Effector memory CD4-positive, alpha-beta T cell (primary cell): ENCODE results near the gene CD22.

Experiments used
- DNase-seq, 3 donors: peaks; one replicate each; pipeline ENCODE4 v3.0.0-alpha.2; 2020
- H3K27ac ChIP-seq: 2 replicates; pipeline ENCODE4 v1.7.0; 2013; ENCODE audit warnings: mild to moderate bottlenecking, low read length, moderate library complexity; ENCODE audit not compliant: insufficient read depth, poor library complexity, severe bottlenecking
- H3K27me3 ChIP-seq: replicated peaks from 2 replicates; pipeline ENCODE4 v1.7.0; 2013; ENCODE audit warnings: mild to moderate bottlenecking, low read length; ENCODE audit not compliant: insufficient read depth, control insufficient read depth, poor library complexity, severe bottlenecking
- H3K36me3 ChIP-seq: 2 replicates; pipeline ENCODE4 v1.7.0; 2013; ENCODE audit warnings: mild to moderate bottlenecking, low read length, moderate library complexity; ENCODE audit not compliant: control insufficient read depth, insufficient read depth
- H3K4me1 ChIP-seq: 2 replicates; pipeline ENCODE4 v1.7.0; 2013; ENCODE audit warnings: low read length, mild to moderate bottlenecking; ENCODE audit not compliant: control insufficient read depth, insufficient read depth, poor library complexity, severe bottlenecking
- H3K4me3 ChIP-seq: 2 replicates; pipeline ENCODE4 v1.7.0; 2013; ENCODE audit warnings: low read length, low read depth, mild to moderate bottlenecking; ENCODE audit not compliant: insufficient read depth, poor library complexity, severe bottlenecking
- H3K9me3 ChIP-seq: 2 replicates; pipeline ENCODE4 v1.7.0; 2013; ENCODE audit warnings: mild to moderate bottlenecking, low read length, moderate library complexity; ENCODE audit not compliant: control insufficient read depth

The CD22 gene

DNA sequence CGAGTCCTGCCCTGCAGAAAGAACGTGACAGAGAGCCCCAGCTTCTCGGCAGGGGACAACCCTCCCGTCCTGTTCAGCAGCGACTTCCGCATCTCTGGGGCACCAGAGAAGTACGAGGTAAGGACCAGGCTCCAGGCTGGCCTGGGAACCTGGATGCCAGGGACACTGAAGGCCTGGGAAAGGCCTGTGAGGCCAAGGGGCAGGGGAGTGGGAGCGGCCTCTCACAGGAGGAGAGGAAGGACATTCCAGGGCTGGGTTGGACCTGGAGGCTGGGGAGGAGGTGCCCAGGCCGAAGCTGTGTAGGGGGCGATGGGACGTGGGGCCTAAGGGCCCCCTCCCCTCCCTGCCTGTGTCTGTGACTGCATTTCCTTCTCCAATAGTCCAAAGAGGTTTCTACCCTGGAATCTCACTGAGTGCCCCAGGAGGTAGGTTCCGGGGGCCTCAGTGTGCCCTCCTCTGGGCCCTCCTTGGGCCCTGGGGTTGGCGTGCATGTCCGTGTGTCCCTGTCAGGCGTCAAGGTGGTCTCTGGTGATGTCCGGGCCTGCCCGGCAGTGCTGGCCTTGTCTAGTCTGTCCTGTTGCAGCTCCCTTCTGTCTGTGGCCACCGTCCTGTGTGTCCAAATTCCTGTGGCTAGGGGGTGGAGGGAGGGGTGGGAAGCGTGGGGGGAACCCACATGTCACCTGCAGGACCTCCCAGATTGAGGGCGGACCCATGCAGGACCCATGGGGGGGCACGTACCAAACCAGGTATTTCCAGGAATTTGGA is 16.9 kb upstream of the CD22 start:
- no peak overlapping the region for H3K27ac ChIP-seq
- no peaks in the 10 kb centered on the region for H3K36me3 ChIP-seq
- H3K4me1 ChIP-seq: no peaks in the 10 kb centered on the region
- no peak for DNase-seq
- no peaks in the 10 kb centered on the region for H3K9me3 ChIP-seq
- H3K4me3 ChIP-seq: no peak overlapping the region
- no peaks in the 10 kb centered on the region for H3K27me3 ChIP-seq

GRCh38 chr19:35313587-35313986 is 15.4 kb upstream of the CD22 start:
- Histone ChIP-seq H3K4me3 (no peak overlapping the region), H3K4me1 (no peaks in the 10 kb centered on the region), H3K27me3 (no peaks in the 10 kb centered on the region), H3K36me3 (no peaks in the 10 kb centered on the region), H3K27ac (no peak overlapping the region), H3K9me3 (no peaks in the 10 kb centered on the region)
- no peak for DNase-seq

- Histone ChIP-seq H3K27ac (no peak overlapping the region), H3K9me3 (no peaks in the 10 kb centered on the region), H3K4me3 (no peak overlapping the region), H3K36me3 (no peaks in the 10 kb centered on the region), H3K4me1 (peaks cover 3% of the 10 kb centered on the region), H3K27me3 (no peaks in the 10 kb centered on the region)
- no peak for DNase-seq
These were observed 15.0 kb upstream of the CD22 start for GRCh38 chr19:35314031-35314430.

DNA sequence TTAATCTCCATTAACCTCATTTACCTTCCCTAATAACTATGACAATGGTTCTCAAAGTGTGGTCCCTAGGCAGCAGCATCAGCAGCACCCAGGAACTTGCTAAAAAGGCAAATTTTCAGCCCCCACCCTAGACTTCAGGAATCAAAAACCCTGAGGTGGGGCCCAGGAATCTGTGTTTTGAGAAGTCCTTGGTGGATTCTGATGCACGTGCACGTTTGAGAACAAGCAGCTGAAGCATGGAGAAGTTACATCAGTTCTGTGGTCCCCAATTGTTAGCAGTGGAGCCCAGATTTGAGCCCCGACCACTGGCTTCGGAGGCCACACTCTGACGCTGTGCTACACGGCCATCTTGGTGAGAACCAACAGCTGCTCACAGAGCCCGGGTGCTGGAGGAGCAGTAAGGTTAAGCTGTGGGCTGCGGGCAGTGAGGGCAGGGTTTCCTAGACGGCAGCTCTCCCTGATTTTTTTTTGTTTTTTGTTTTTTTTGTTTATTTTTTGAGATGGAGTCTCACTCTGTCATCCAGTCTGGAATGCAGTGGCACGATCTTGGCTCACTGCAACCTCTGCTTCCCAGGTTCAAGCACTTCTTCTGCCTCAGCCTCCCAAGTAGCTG is 14.0 kb upstream of the CD22 start:
- Histone ChIP-seq H3K9me3 (no peaks in the 10 kb centered on the region), H3K27ac (no peak overlapping the region), H3K36me3 (no peaks in the 10 kb centered on the region), H3K4me3 (no peak overlapping the region), H3K4me1 (peaks cover 5% of the 10 kb centered on the region), H3K27me3 (no peaks in the 10 kb centered on the region)
- DNase-seq: no peak

DNA sequence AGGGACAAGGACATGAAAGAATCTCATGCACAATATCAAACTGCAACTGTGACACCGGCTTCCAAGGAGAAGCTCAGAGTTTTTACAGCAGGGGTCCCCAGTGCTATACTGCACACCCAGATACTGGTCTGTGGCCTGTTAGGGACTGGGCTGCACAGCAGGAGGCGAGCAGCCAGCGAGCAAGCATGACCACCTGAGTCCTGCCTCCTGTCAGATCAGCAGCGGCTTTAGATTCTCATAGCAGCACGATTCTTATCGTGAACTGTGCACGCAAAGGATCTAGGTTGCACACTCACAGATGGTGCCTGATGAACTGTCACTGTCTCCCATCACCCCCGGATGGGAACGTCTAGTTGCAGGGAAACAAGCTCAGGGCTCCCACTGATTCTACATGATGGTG is 13.1 kb upstream of the CD22 start:
- no peaks in the 10 kb centered on the region for H3K9me3 ChIP-seq
- no peak overlapping the region for H3K27ac ChIP-seq
- DNase-seq: no peak
- peaks cover 5% of the 10 kb centered on the region for H3K4me1 ChIP-seq
- H3K27me3 ChIP-seq: no peaks in the 10 kb centered on the region
- H3K36me3 ChIP-seq: no peaks in the 10 kb centered on the region
- H3K4me3 ChIP-seq: no peak overlapping the region

DNA sequence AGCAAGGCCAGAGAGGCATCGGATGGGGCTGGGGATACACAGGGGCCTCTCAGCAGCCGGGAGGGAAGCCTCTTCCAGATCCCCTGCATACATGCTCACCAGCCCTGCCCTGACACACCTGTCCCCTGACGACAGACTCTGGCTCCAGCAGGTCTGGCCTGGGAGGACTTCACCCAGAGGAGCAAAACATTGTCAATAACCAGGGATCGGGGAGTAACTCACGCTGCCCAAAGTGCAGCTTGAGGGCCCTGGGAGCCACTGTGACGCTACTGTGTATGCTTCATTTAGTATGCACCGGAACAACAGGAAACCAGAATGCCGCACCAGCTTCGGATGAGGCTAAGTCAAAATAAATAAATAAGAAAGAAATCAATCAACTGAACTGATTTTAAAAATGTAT is 12.4 kb upstream of the CD22 start:
- Histone ChIP-seq H3K27ac (no peak overlapping the region), H3K9me3 (no peaks in the 10 kb centered on the region), H3K27me3 (no peaks in the 10 kb centered on the region), H3K36me3 (no peaks in the 10 kb centered on the region), H3K4me1 (peaks cover 5% of the 10 kb centered on the region), H3K4me3 (no peak overlapping the region)
- DNase-seq: no peak

GRCh38 chr19:35317464-35318043 is 11.4 kb upstream of the CD22 start:
- H3K9me3 ChIP-seq: no peaks in the 10 kb centered on the region
- DNase-seq: no peak
- no peak overlapping the region for H3K4me3 ChIP-seq
- H3K27ac ChIP-seq: no peak overlapping the region
- H3K36me3 ChIP-seq: no peaks in the 10 kb centered on the region
- H3K27me3 ChIP-seq: no peaks in the 10 kb centered on the region
- H3K4me1 ChIP-seq: peaks cover 5% of the 10 kb centered on the region

GRCh38 chr19:35318679-35319448 is 10.1 kb upstream of the CD22 start:
- Histone ChIP-seq H3K9me3 (no peaks in the 10 kb centered on the region), H3K4me1 (peaks cover 5% of the 10 kb centered on the region), H3K36me3 (no peaks in the 10 kb centered on the region), H3K4me3 (no peak overlapping the region), H3K27ac (no peak overlapping the region), H3K27me3 (no peaks in the 10 kb centered on the region)
- DNase-seq: no peak

DNA sequence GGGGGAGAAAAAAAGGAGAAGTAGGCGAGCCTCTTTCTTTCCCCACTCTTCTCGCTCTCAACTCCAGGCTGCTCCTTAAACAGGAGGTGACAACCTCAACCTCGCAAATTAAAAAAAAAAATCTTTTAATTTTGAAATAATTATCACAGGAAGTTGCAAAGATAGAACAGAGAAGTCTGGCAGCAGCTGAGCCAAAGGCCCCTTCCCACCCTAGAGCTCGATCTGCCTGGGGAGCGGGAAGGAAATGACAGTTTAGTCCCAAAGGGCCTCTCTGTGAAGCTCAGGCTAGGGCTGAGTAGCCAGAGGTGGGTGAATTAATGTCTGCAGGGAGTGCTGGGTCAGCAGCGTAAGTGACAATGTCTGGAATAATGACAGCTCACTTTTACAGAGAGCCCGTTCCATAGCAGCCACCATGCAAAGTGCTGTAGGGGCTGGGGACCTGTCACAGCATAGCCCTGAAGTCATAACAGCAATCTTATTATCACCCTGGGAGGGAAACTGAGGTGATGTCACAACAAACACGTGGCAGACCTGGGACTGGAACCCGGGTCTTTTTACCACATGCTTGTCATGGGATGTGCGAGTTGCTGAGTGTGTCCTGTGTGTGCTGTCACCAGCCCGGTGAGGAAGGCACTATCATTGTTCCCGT is 8.8 kb upstream of the CD22 start:
- no peaks in the 10 kb centered on the region for H3K9me3 ChIP-seq
- no peaks in the 10 kb centered on the region for H3K36me3 ChIP-seq
- H3K4me3 ChIP-seq: no peak overlapping the region
- H3K4me1 ChIP-seq: peaks cover 5% of the 10 kb centered on the region
- no peak overlapping the region for H3K27ac ChIP-seq
- DNase-seq: no peak
- H3K27me3 ChIP-seq: no peaks in the 10 kb centered on the region
